GM18526 (cell line): ENCODE measurements around the gene CLIC5.

Experiments used
- POLR2A ChIP-seq: IDR thresholded peaks from 3 replicates; pipeline ENCODE4 v1.6.1; 2011; ENCODE audit not compliant: insufficient read length; ENCODE audit errors: extremely low read depth

Gene CLIC5

DNA sequence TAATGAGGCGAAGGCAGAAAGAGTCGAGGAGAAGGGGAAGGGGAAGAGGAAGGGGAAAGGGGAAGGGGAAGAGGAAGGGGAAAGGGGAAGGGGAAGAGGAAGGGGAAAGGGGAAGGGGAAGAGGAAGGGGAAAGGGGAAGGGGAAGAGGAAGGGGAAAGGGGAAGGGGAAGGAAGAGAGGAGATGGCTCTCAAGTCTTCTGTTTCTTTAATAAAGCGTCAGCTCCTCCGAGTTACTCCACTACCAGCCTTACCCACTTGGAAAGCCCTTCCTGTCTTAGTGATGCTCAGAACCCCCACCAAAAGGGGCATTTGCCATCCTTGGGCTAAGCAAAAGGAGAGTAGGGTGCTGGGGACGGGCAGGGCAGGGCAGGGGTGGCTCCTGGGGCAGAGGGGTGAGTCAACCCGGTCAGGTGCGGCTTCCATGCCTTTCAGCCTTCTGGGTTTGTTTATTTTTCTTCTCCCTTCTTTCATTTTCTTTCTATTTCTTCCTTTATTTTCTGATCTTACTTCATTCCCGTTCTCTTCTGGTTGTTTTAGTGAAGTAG lies 476 bp upstream of the CLIC5 start:
- TF ChIP-seq POLR2A, result no peak

DNA sequence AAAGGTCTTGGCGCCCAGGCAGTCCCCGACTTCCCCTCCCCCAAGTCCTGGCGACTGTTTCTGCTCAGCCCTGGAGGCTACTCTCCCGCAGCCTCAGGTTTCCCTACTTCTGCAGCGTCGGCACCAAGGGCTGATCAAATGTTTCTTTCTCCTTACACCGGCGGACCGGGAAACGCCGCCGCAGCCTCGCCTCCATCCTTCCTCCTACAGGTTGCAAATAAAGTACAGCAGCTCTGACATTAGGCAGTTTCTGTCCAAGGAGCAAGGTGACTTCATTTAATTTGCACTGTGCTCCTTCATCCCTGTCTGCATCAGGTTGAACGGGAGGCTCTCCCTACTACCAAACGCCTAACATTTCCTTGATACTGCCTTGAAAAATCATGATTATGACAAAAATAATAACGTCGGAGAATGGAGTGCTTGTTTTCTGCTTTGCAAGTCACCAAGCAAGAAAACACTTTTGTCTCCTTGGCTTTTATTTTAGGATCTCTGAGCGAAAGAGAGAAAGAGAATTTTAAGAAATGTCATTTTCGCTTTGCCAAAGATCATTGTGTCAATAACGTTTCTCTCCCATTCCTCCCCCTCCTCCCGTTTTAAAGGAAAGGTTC lies 1.0 kb downstream of the CLIC5 start:
- no peak for TF ChIP-seq POLR2A

DNA sequence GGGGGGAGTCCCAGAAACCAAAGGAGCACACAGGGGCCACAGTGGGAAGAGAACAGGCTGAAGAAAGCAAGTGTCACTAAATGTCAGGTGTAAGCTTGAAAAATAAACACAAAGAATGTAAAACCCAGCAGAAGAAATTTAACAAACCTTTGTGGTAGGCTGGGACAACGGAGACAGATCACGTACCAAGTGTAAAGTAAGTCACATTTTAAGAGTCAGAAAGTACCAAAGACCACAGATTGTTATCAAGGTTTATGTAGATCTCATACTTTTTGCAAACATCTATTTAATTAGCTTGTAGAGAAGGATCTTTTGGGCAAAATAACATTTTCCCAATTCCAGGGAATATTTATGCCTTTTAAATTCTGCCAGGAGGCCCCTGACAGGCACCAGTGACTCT lies 1.6 kb downstream of the CLIC5 start:
- no peak for TF ChIP-seq POLR2A

DNA sequence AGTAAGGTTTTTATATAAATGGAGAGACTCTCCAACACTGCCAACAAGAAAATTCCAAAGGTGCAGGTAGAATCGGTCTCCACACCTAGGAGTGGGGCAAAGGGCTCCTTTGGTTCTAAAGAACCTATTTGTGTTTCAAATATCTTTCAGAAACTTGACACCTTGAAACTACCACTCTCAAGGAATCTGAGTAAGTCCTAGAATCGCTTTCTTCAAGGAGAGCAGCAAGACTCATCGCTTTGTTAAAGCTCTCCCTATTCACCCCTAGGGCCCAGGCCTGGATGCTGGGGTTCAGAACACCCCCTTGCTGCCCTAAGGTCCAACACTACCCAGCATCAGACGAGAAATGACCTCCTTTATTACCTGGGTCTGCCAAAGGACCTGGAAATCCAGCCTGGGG lies 2.0 kb downstream of the CLIC5 start:
- TF ChIP-seq POLR2A, result no peak

DNA sequence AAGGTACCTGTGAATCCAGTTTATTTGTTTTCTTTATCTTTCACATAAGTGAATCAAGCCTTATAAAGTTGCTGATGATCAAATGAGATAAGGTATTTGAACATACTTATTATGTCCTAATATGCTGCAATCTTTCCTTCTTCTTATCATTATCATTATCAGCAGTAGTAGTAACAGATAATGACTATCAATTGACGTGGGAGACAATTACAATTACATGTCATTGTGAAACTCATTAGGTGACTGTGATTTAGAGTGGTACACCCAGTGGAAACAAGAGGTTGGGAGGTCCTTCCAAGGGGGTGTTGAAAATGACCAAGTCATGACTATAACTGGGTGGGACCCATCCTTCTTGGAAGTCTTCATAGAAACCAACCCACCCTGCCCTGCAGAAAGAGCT lies 2.8 kb downstream of the CLIC5 start:
- no peak for TF ChIP-seq POLR2A

DNA sequence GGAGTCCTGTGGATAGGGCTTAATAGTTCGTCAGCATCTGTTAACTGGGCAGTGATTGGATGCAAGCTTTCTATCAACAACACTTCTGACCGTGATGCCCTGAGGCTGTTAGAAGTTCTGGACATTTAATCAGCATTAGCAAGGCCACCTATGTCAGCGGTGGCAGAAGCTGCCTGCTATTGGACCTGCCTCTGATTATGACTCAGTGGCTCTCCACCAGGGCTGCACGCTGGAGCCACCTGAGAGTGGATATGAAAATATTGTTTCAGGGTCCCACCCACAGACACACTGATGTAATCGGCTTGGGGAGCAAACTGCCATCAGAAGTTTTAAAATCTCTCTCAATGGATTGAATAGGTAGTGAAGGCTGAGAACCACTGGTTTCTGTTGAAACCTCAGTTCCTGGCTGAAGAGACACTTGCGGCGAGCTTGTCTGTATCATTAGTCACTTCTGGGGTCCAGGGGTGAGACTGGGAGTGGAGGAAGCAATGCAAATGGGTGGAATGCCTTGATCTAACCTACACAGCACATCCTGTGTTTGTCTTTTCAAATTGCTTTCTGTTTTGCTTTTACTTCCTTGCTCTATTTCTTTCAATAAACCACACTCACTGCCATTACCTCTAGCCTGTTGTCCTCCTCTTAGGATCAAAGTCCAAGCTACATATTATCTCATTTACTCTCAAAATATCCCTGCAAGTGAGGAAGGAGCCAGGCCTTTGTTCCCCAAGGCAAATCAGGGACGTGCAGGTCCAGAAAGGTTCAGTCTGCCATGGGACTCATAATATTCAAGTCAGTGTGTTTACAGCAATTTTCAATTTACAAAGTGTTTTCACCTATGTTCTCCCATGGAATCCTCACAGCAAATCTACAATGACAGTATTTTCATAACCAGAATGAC lies 4.2 kb downstream of the CLIC5 start:
- no peak for TF ChIP-seq POLR2A

DNA sequence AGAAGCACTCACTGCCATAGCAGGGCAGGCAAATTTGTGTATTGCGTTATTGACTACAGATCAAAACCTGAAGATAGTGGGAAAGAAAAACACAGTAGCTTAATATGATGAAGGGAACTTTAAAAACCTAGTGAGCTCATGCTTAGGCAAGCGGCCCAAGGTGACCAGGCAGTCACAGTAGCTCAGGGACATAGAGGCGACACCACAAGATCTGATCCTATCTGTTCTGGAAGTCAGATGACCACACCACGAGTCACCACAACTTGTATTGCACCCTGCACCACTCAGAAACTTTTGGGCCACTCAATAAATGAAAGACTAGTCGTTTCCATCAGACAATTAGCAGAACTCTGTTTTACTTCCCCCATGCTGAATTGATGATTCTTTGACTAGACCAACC lies 4.9 kb downstream of the CLIC5 start:
- no peak for TF ChIP-seq POLR2A

DNA sequence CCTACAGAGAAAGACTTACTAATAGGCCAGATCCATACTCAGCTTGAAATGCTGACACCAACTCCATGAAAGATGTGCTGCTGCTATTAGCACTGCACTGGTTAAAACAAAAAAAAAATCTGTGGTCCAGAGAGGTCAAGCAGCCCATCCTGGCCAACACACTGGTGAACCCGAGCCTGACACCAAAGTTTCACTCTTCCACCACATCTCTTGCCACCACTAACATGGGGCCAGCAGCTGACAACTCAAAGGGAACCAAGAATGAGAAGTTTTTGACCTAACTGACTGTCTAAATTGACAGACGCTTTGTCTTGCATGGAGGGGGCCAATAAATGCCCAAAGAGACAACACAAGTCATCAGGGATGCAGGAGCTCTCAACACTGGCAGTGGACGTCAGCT lies 5.4 kb downstream of the CLIC5 start:
- no peak for TF ChIP-seq POLR2A

DNA sequence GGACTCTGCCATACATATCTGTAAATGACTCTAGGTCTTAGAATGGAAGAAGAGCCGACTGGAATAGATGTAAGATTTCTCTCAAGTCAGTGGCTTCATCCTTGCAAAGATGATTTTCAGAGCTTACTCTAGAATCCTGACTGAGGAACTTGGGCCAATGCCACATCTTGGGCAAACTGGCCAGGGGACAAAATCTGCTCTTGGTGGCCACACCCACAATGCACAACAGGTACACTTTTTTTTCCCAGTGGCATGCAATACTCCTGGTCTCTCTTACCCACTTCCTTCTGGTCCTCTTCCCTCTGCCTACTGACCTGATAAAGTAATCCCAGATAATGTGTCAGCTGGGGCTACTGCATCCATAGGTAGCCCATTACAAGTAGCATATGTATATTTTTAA lies 13.4 kb downstream of the CLIC5 start:
- no peak for TF ChIP-seq POLR2A

DNA sequence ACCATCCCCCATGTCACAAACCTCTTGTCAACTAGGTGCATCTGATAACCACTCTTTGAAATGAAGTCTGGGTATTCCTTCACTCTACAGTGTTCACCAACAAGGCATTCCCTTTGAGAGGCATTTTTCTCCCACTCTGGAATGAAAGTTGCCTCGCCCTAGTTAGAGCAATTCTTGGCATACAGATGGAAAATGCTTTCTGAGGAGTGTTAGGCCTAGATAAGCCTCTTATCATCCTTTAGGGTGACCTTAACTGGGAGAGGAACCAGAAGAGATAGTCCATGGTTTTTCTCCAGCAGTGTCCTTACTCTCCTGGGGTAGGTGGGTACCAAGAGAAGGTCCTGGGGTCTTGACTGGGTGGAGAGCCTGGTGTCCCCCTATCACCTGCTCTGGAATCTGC lies 14.8 kb downstream of the CLIC5 start:
- no peak for TF ChIP-seq POLR2A

DNA sequence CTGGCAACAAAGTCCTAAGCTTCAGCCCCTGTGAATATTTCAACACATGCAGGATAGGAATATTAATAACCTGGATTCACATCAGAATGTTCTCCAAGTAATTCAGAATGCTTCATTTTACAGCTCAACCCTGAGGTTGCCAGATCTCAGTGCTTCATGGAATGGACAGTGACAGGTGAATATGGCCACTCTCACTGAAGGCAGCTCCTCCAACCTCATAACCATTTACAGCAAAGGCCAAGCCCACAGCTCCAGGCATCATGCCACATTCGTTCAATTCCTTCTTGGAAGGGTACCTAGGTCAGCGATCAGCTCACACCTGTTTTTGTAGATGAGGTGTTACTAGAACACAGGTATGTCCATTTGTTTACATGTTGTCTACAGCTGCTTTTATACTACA lies 17.1 kb downstream of the CLIC5 start:
- TF ChIP-seq POLR2A, result no peak

DNA sequence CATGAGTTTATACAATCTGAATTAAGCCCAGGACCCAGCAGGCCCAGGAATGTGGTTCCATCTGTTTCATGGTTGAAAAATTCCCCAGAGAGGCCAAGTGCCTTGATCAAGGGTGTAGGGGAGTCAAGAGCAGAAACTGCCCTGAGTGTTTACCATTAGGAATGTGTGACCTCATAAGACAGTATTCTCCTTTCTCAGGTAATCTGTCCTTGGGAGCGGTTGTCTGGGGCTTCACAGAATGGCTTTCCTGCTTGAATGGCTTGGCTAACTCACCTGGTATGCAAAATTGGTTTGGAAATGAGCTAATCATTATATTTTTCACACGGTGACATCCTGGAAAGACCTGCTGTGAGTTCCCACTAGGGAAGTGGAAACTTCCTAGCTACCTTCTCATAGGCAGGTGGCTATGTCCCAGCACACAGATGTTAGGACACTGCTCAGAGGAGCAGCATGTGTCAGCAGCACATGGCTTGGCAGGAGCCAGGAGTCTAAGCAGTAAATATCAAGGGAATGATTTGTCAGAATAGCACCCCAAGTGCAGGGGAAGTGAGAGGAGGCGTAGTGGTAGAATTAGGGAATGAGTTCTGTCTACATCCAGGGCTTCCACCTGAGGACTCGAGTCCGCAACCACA lies 17.7 kb downstream of the CLIC5 start:
- TF ChIP-seq POLR2A, result no peak

DNA sequence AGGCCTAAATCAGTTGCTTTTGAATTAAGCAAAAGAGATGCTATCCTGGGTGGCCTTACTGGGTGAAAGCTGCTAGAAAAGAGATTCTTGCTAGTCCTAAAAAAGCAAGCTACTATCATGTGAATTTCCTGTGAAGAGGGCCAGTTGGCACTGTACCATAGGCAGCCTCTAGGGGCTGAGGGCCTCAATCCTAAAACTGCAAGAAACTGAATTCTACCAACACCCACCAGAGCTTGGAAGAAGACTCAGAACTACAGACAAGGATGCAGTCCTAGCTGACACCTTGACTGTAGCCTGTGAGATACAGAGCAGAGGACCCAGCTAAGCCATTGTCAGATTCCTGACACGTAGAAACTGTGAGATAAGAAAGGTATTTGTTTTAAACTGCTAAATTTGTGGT lies 24.5 kb downstream of the CLIC5 start:
- no peak for TF ChIP-seq POLR2A

DNA sequence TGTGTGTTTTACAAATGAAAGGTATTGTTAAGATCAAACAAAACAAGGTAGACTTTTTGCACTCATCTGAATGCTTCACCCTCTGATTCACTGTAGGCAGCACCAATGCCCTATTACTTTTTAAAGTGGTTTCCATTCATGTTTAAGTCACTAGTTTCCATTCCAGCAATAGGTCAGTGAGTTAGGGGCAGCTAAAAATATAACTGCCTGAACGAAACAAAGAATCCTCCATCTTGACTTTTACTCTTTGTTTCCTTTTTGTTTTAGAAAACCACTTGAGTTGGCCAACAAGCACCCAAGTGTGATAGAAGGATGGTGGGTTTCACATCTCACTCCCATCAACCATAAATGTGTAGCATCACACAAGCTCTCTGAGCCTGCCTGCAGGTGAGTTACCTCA lies 25.5 kb downstream of the CLIC5 start:
- TF ChIP-seq POLR2A, result no peak

DNA sequence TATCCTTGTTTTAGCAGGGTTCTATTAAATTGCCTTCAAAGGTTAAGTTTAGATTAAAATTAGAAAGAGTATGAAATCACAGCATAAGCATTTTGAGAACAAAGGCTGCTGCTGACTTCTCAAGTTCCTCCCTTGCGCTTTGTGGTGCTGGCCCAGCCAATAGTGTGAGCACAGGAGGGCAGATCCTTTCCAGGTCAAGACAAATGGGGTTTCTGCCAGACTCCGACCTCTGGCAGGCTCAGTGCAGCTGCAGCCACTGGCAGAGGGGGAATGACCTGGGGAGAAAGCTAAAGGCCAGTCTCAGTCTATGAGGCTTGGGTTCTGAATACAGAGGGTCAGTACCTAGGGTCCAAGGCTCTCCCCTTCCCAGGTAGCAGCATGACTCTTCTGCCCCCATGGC lies 27.0 kb downstream of the CLIC5 start:
- TF ChIP-seq POLR2A, result no peak

DNA sequence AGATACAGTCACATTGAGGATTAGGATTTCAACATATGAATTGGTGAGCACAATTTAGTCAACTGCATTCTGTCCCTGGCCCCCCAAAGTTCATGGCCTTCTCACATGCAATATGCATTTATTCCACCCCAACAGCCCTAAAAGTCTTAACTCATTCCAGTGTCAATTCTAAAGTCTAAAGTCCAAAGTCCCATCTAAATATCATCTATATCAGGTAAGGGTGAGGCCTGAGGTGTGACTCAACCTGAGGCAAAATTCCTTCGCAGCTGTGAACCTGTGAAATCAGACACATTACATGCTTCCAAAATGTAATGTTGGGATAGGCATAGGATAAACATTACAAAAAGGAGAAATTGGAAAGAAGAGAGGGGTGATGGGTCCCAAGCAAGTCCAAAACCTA lies 27.8 kb downstream of the CLIC5 start:
- TF ChIP-seq POLR2A, result no peak

DNA sequence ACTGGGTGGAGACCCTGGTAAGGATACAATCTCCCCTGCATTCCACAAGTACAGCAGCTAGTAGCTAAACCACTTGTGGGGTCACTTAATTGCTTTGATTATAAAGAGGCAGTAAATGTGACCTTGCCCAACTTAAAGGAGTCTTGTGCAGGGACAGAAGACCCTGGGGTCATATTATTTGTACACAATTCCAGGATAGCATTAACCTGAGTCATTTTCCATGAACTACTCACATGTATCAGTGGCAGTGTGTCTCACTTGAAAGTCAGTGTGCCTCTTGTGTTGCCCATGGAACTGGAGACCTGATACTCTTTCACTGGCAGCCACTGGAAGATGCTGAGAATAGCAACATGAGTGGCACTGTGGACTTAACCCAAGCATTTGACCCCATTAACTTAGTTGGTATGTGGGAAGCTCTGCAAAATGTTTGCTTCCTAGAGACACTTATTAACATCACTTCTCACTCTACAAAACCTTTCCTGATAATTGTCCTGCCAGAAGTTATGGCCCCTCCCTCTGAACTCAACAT lies 28.9 kb downstream of the CLIC5 start:
- TF ChIP-seq POLR2A, result no peak
